HAP-1 (cell line): ENCODE results near the gene HEATR5B.
"Not testable (repeated sequence)": the region's sequence is repeated elsewhere in the genome, so short reads cannot be mapped to it uniquely, and the experiment has no call there.

Source experiments
- DNase-seq, 2 experiments: peaks; one replicate each; pipeline ENCODE4 v3.0.0-alpha.2; 2016 to 2020; ENCODE audit warnings: low spot score in 2 of 2
- H3K27me3 ChIP-seq: fragments of 250-450 bp; sonication (Bioruptor Pico); 2 replicates; pipeline ENCODE4 v1.5.1; 2020; ENCODE audit warnings: low read depth, mild to moderate bottlenecking, moderate library complexity
- H3K36me3 ChIP-seq: fragments of 250-450 bp; sonication (Bioruptor Pico); replicated peaks from 2 replicates; pipeline ENCODE4 v1.5.1; 2020; ENCODE audit warnings: mild to moderate bottlenecking
- H3K4me1 ChIP-seq: fragments of 250-450 bp; sonication (Bioruptor Pico); 2 replicates; pipeline ENCODE4 v1.5.1; 2020; ENCODE audit warnings: mild to moderate bottlenecking
- H3K4me3 ChIP-seq: fragments of 250-450 bp; sonication (Bioruptor Pico); 2 replicates; pipeline ENCODE4 v1.5.1; 2020; ENCODE audit warnings: mild to moderate bottlenecking, moderate library complexity
- H3K9me3 ChIP-seq: fragments of 250-450 bp; sonication (Bioruptor Pico); 2 replicates; pipeline ENCODE4 v1.5.1; 2020; ENCODE audit warnings: mild to moderate bottlenecking, moderate library complexity
- in situ Hi-C: fragments of 300-500 bp; cut with MboI; formaldehyde crosslinking; loops from 3 replicates; pipeline ENCODE4 v1.14.3; 2020; ENCODE audit warnings: low sequenced_read_pairs, inconsistent platforms, mixed read lengths

Gene HEATR5B

DNA sequence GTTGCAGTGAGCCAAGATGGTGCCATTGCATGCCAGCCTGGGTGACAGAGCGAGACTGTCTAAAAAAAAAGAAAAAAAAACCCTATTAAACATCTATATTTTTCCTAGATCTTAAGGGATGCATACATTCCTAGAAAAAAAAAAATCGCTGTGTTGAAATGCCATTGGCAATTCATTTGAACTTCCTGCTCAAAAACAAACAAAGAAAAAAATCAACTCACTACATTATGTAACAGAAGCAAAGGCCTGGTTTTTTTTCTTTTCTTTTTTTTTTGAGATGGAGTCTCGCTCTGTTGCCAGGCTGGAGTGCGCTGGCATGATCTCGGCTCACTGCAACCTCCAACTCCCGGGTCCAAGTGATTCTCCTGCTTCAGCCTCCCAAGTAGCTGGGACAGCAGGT is 96.2 kb downstream of the HEATR5B start:
- Histone ChIP-seq H3K9me3 (no peaks in the 10 kb centered on the region), H3K4me1 (no peaks in the 10 kb centered on the region), H3K4me3 (no peak overlapping the region), H3K27me3 (no peaks in the 10 kb centered on the region), H3K36me3 (0 out of 2 replicates have a peak, but pooled peaks cover 4% of the 10 kb centered on the region)
- in situ Hi-C loops: no loop called here
- DNase-seq: no peak

DNA sequence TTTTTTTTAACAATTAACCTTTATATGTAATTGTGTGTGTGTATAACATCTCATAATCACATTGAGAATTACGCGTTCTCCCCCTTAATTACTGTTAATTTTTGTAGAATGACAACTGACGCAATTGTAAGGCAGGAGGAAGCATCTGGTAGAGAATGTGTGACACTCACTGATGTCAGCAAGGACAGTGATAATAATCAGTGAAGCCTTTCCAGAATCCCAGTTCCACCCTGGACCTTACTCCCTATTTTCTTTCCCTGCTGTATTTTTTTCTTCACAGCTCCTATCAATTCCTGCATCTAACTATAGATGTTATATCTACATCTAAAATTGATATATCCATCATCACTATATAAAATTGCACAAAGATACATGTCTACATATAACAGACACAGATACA is 101.7 kb downstream of the HEATR5B start:
- no peak for DNase-seq
- H3K27me3 ChIP-seq: no peaks in the 10 kb centered on the region
- no peaks in the 10 kb centered on the region for H3K36me3 ChIP-seq
- no peak overlapping the region for H3K4me3 ChIP-seq
- in situ Hi-C loops: no loop called here
- no peaks in the 10 kb centered on the region for H3K4me1 ChIP-seq
- no peaks in the 10 kb centered on the region for H3K9me3 ChIP-seq

DNA sequence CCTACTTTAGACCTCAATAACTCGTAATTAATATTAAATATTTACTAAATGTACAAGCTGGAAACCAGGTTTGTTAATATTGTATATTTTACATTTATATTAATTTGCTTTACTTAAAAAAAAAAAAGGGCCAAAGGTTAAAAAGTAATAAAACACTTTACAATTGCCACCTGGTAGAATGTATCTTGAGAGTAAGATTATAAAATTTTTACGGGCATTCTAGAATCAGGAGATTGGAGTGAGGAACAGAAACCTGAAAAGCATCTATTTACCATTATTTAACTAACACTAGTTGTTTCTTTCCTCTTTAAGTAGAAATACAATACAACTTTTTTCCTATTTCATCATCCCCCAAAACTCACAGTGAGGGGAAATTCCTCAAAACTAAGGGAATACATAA is 102.3 kb downstream of the HEATR5B start:
- Histone ChIP-seq H3K4me1 (no peaks in the 10 kb centered on the region), H3K27me3 (no peaks in the 10 kb centered on the region), H3K9me3 (no peaks in the 10 kb centered on the region), H3K4me3 (no peak overlapping the region), H3K36me3 (no peaks in the 10 kb centered on the region)
- in situ Hi-C loops: no loop called here
- DNase-seq: no peak

DNA sequence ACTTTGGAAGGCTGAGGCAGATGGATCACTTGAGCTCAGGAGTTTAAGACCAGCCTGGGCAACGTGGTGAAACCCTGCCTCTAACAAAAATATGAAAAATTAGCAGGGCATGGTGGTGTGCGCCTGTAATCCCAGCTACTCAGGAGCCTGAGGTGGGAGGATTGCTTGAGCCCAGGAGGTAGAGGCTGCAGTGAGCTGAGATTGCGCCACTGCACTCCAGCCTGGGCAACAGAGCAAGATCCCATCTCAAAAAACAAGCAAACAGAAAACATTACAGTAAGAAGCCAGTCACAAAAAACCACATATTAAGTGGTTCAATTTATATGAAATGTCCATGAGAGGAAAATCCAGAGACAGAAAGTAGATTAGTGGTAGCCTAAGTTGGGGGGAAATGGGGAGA is 105.2 kb downstream of the HEATR5B start:
- H3K4me1 ChIP-seq, H3K4me3 ChIP-seq, H3K36me3 ChIP-seq, H3K27me3 ChIP-seq, DNase-seq, H3K9me3 ChIP-seq, in situ Hi-C loops: not testable (repeated sequence)

DNA sequence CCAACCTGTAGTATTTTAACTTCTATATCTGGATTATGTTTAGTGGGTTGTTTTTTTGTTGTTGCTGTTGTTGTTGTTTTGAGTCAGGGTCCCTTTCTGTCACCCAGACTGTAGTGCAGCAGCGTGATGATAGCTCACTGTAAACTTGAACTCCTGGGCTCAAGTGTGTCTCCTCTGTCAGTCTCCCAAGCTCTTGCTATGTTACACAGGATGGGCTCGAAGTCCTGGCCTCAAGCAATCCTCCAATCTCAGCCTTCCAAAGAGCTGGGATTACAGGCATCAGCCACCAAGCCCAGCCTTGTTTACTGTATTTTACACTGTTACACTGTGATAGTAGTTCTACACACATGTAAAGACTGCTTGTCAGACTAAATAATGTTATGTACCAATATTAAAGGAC is 108.1 kb downstream of the HEATR5B start:
- in situ Hi-C loops: no loop called here
- Histone ChIP-seq H3K4me3 (no peak overlapping the region), H3K36me3 (no peaks in the 10 kb centered on the region), H3K4me1 (peaks cover 20% of the 10 kb centered on the region), H3K27me3 (no peaks in the 10 kb centered on the region), H3K9me3 (no peaks in the 10 kb centered on the region)
- DNase-seq: no peak

DNA sequence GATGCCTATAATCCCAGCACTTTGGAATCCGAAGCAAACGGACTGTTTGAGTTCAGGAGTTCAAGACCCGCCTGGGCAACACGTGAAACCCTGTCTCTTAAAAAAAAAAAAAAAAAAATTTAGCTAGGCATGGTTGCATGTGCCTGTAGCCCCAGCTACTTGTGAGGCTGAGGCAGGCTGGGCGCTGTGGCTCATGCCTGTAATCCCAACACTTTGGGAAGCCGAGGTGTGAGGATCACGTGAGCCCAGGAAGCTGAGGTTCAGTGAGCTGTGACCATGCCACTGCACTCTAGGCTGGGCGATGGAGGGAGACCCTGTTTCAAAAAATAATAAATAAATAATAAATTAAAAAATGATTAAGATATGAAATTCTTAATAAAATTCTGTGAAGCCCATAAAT is 108.9 kb downstream of the HEATR5B start:
- in situ Hi-C loops: no loop called here
- peaks cover 20% of the 10 kb centered on the region for H3K4me1 ChIP-seq
- H3K4me3 ChIP-seq: no peak overlapping the region
- no peaks in the 10 kb centered on the region for H3K9me3 ChIP-seq
- no peaks in the 10 kb centered on the region for H3K27me3 ChIP-seq
- H3K36me3 ChIP-seq: no peaks in the 10 kb centered on the region
- no peak for DNase-seq

DNA sequence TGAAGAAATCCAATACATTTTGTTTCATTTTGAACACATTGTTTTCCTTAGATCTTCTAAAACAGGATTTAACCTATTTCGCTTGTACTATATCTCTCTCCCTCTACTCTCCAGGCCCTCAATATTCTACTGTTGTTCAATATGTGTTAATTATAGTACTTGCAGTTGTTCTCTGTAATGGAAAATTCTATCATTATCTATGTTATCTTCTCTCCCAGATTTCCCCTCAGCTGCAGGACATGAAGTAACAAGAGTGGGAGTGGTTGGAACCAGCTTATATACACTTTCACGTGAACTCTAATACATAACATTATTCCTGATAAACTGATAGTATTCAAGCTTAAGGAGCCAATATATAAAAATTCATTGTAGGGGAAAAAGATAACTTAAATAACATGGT is 110.9 kb downstream of the HEATR5B start:
- Histone ChIP-seq H3K4me1 (peaks cover 26% of the 10 kb centered on the region), H3K36me3 (no peaks in the 10 kb centered on the region), H3K9me3 (no peaks in the 10 kb centered on the region), H3K27me3 (no peaks in the 10 kb centered on the region), H3K4me3 (no peak overlapping the region)
- DNase-seq: no peak
- in situ Hi-C loops: no loop called here

DNA sequence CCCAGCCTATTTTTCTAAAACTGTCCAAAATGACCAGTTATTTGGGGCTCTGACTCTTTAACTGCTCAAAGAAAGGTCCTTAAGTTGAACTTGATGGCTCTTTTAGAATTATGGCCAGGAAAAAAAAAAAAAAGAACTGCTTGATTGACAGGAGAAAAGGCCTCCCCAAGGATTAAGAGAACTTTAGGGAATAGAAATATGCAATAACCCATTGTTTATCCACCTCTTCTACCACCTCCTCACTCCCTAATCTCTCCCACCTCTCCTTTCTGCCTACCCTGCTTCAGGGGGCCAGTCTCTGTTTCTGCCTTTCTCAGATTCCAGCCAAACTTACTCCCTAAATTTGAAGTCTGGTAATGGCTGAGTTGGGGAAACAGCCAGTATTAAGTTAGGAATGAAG is 112.2 kb downstream of the HEATR5B start:
- in situ Hi-C loops: no loop called here
- H3K4me3 ChIP-seq: no peak overlapping the region
- H3K9me3 ChIP-seq: no peaks in the 10 kb centered on the region
- peak in 1 of 2 experiments; percentile 56 for DNase-seq
- peaks cover 39% of the 10 kb centered on the region for H3K4me1 ChIP-seq
- H3K36me3 ChIP-seq: no peaks in the 10 kb centered on the region
- no peaks in the 10 kb centered on the region for H3K27me3 ChIP-seq

DNA sequence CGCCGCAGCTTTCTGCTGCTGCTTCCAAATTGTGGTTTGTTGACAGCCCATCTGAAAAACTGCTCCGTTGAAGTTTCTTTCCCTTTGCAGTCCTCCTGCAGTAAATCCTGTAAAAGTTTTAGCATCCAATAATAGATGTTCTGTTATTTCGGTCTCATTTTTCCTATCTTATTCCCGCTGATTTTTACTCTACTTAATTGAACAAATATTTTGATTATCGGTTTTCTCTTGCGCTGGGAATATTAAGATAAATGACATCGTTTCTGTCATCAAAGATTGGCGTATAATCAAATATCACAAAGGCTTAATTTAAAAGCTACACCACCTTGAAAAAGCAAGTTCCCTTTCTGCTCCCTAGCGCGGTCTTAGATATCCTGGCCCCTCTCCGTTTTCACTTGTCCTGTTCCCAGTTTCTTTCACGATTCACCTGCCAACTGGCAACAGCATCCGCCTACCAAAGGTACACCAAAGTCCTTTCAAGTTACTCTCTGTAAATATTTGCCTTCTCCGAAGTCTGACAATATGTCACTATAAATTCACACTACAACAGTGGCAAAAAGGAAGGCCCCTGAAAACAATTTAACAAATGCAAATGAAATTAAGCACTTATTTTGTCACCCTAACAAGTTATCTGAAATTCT is 116.8 kb downstream of the HEATR5B start:
- Histone ChIP-seq H3K4me1 (peaks cover 40% of the 10 kb centered on the region), H3K4me3 (peak overlapping the region; percentile 60), H3K27me3 (no peaks in the 10 kb centered on the region), H3K36me3 (no peaks in the 10 kb centered on the region), H3K9me3 (no peaks in the 10 kb centered on the region)
- DNase-seq: peak in 1 of 2 experiments; percentile 22
- in situ Hi-C loops: no loop called here

DNA sequence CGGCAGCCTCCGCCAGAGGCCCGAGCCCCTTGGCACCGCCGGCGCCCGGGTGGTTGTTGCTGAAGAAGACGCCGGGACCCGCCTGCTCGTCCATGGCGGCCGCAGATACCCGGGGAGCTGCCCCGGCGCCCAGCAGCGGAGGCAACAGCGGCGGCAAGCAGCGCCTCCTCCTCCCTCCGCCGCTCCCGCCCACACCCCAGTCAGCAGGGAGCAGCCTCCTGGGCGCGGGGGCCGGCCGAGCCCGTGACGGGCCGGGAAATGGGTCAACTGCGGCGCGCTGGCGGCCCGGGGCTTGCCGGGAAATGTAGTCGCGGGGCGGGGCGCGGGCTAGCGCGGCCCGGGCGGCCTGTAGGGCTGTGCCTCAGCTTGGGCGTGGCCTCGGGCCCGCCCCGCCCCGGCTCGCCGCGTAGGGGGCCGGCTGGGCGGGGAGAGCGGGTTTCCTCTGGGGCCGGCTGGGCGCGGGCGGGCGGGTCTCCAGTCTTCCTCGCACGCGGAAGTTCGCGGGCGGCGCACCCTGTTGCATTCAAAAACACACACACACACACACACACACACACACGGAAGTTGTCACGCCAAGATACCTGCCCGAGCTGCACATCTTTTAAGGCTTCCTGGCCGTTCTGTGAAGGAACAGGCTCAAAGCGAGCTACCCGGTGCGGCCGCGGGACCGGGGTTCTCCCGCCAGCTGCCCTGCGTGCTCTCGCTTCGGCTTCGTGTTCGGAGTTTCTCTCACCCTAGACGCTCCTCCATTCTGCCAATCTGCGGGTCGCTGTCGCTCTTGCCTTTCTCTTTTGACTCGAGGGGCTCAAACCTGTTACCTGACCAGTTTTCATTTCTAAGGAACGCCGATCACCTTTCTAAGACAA is 117.6 kb downstream of the HEATR5B start, which contains the start of gene STRN:
TSS of gene STRN (minus strand) at position 167 of the 866 bp plus-strand sequence. CDS start at position 94, 73 bp downstream.
- in situ Hi-C loops: no loop called here
- DNase-seq: peak; percentile 82 to 96
- no peaks in the 10 kb centered on the region for H3K9me3 ChIP-seq
- H3K4me3 ChIP-seq: peak within 1 kb of the TSS; percentile 60
- no peaks in the 10 kb centered on the region for H3K27me3 ChIP-seq
- H3K36me3 ChIP-seq: no peaks in the 10 kb centered on the region
- peaks cover 32% of the 10 kb centered on the region for H3K4me1 ChIP-seq

DNA sequence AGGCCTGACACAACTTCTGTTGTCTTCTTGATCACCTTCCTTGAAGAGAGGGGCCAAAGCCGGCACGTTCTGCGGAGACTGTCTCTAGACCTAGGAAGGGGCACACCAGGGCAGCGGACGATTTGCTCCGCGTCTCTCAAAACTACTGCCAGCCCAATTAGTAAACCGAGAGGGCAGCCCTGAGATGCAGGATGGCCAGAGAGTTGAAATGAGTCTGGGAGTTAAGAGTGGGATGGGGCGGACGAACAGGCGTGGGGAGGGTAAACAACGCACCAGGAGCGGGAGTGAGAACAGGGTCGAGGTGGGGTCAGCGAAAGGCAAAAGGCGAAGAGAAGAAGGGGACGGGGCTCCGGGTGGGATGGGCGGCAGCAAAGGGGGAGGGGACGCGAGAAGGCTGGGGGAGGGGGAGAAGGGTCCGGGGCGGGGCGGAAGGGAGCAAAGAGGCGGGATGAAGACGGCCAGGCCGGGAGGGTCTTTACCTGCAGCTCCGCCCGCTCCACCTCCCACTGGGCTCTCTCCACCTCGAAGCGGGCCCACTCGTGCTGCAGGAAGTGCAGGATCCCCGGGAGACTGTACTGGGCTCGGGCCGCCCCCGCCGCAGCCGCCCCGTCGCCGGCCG is 118.3 kb downstream of the HEATR5B start:
- DNase-seq: peak; percentile 51 to 80
- H3K4me3 ChIP-seq: peak overlapping the region; percentile 60
- in situ Hi-C loops: no loop called here
- no peaks in the 10 kb centered on the region for H3K36me3 ChIP-seq
- no peaks in the 10 kb centered on the region for H3K9me3 ChIP-seq
- H3K4me1 ChIP-seq: peaks cover 31% of the 10 kb centered on the region
- no peaks in the 10 kb centered on the region for H3K27me3 ChIP-seq

DNA sequence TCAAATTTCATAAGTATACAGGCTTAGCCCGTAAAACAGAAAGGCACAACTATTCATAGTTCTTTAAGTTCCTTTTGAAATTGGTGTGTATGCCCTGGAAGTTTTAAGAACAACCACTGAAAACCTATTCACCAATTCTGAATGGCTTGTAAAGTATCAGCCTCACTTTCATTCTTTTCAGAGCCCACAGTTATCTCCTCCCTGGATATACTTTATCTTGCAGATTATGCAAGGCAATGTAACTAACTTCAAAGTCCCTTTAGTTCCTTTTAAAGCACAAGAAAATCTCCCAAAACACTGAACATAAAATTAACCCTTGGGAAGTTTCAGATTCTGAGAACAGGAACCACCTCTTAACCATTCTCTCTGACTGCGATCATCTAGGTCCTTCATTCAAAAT is 119.0 kb downstream of the HEATR5B start:
- DNase-seq: peak in 1 of 2 experiments; percentile 72

DNA sequence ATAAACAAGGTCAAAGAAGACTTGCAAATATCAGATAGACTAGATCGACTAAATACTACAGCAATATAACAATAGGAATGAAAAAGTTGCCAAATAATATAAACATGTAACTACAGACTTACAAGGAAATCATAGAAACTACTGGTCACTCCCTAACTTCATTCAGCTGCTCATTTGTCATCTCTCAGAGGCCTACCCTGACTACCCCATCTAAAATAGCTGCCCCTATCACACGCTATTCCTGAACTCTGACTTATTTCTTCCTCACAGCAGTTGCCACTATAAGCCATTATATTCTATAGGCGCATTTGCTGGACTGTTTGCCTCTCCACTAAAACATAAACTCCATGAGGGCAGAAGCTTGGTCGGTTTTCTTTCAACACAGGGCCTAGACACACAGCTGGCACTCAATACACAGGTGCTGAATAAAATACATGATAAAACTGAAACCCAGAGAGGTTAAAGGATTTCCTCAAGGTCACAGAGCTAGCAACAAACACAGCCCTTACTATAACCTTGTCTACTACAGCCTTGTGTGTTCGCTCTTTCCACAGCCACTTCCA is 119.6 kb downstream of the HEATR5B start:
- DNase-seq: no peak
- H3K4me1 ChIP-seq: peaks cover 31% of the 10 kb centered on the region
- H3K4me3 ChIP-seq: peak overlapping the region; percentile 60
- no peaks in the 10 kb centered on the region for H3K36me3 ChIP-seq
- H3K9me3 ChIP-seq: no peaks in the 10 kb centered on the region
- in situ Hi-C loops: no loop called here
- no peaks in the 10 kb centered on the region for H3K27me3 ChIP-seq

More for the DNA sequence above, 119.0 kb downstream of the HEATR5B start:
- Histone ChIP-seq H3K4me3 (peak overlapping the region; percentile 60), H3K4me1 (peaks cover 31% of the 10 kb centered on the region), H3K27me3 (no peaks in the 10 kb centered on the region), H3K36me3 (no peaks in the 10 kb centered on the region), H3K9me3 (no peaks in the 10 kb centered on the region)
- in situ Hi-C loops: no loop called here

DNA sequence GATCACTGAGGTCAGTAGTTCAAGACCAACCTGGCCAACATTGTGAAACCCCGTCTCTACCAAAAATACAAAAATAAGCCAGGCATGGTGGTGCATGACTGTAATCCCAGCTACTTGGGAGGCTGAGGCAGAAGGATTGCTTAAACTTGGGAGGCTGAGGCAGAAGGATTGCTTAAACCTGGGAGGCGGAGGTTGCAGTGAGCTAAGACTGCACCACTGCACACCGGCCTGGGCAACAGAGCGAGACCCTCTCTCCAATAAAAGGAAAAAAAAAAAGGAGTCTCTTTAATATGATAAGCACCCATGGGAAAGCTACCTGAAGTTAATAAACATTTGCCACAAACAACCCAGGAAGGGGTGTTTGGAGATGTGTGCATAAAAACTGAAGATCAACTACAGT is 120.4 kb downstream of the HEATR5B start:
- H3K4me1 ChIP-seq: peaks cover 30% of the 10 kb centered on the region
- H3K4me3 ChIP-seq: no peak overlapping the region
- no peaks in the 10 kb centered on the region for H3K36me3 ChIP-seq
- no peaks in the 10 kb centered on the region for H3K27me3 ChIP-seq
- no peak for DNase-seq
- in situ Hi-C loops: no loop called here
- H3K9me3 ChIP-seq: no peaks in the 10 kb centered on the region
